Chondrocyte (in vitro differentiated cells): ENCODE data around the gene PLXNA3. TPM values are rescaled to one million over a fixed set of nuclear protein-coding genes. Genes with fewer than 3 reads are reported as not detected.

Experiments used
- DNase-seq: peaks from one replicate; pipeline ENCODE4 v3.0.0; 2021; ENCODE audit warnings: mixed read lengths, low spot score
- H3K27ac Mint-ChIP-seq: one replicate; pipeline ENCODE4 v1.8.0; 2021; ENCODE audit warnings: mild to moderate bottlenecking, moderate library complexity, mixed read lengths; ENCODE audit not compliant: unreplicated experiment
- H3K27me3 Mint-ChIP-seq: 2 replicates; pipeline ENCODE4 v1.8.0; 2021; ENCODE audit warnings: low read depth, mixed read lengths
- H3K36me3 Mint-ChIP-seq: 2 replicates; pipeline ENCODE4 v1.8.0; 2021; ENCODE audit warnings: low read depth, mixed read lengths
- H3K4me1 Mint-ChIP-seq: 2 replicates; pipeline ENCODE4 v1.8.0; 2021; ENCODE audit warnings: low read depth, mild to moderate bottlenecking, mixed read lengths
- H3K4me3 Mint-ChIP-seq: one replicate; pipeline ENCODE4 v1.8.0; 2021; ENCODE audit warnings: mild to moderate bottlenecking, moderate library complexity, mixed read lengths; ENCODE audit not compliant: unreplicated experiment
- H3K9me3 Mint-ChIP-seq: 2 replicates; pipeline ENCODE4 v1.8.0; 2021; ENCODE audit warnings: low read depth, mixed read lengths
- total RNA-seq: library from RNA; stranded (reverse); gene quantifications from 3 replicates; pipeline ENCODE4 v1.2.1, GENCODE V29; 2021
- TF ChIP-seq, protein P1 (sequence below): fragments of 200-600 bp; sonication (generic); IDR thresholded peaks from 2 replicates; pipeline ENCODE4 v1.5.0; 2021; ENCODE audit warnings: antibody characterized with exemption, mild to moderate bottlenecking, moderate library complexity

PLXNA3 gene
- total RNA-seq, 1 donor from 2014 or later: 205 TPM

GRCh38 chrX:154506483-154507332 lies 48.6 kb downstream of the PLXNA3 start:
- no peak overlapping the region for H3K4me3 Mint-ChIP-seq
- H3K27ac Mint-ChIP-seq: no peak overlapping the region
- no peaks in the 10 kb centered on the region for H3K27me3 Mint-ChIP-seq
- H3K4me1 Mint-ChIP-seq: peaks cover 8% of the 10 kb centered on the region
- peaks cover 12% of the 10 kb centered on the region for H3K36me3 Mint-ChIP-seq
- H3K9me3 Mint-ChIP-seq: peaks cover 19% of the 10 kb centered on the region
- TF ChIP-seq, protein P1, sequence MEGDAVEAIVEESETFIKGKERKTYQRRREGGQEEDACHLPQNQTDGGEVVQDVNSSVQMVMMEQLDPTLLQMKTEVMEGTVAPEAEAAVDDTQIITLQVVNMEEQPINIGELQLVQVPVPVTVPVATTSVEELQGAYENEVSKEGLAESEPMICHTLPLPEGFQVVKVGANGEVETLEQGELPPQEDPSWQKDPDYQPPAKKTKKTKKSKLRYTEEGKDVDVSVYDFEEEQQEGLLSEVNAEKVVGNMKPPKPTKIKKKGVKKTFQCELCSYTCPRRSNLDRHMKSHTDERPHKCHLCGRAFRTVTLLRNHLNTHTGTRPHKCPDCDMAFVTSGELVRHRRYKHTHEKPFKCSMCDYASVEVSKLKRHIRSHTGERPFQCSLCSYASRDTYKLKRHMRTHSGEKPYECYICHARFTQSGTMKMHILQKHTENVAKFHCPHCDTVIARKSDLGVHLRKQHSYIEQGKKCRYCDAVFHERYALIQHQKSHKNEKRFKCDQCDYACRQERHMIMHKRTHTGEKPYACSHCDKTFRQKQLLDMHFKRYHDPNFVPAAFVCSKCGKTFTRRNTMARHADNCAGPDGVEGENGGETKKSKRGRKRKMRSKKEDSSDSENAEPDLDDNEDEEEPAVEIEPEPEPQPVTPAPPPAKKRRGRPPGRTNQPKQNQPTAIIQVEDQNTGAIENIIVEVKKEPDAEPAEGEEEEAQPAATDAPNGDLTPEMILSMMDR: no peak
- no peak for DNase-seq

DNA sequence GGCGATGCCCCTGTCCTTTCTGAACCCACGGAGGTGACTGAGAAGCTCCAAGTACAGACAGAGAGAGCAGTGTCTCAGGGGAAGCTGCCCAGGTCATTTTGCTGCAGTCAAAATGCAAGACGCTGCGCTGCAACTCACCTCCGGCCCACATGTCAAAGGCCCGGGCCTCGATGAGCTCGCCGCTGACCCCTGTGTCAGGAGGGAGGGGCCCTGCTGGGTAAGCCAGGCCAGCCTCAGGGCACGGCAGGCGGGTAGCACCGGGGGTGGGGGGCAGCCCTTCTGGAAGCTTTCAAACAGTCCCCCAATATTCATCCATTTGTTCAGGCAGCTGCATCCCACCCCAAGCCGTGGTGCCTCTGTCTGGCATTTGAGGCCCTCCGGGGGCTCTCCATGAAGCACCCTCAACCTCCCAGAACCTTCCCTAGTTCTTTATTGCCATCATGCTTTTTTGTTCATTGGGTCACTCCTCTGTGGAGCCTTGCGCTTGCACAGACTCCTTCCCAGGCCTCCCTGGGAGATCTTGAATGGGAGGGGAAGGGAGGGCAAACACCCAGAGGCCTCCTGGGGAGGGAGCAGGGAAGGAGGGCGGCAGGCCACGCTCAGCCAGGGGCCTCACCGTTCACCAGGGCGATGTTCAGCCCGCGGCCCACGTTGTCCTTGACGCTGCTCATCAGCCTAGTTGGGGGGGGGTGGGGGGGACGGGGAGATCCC lies 49.7 kb downstream of the PLXNA3 start:
- H3K27me3 Mint-ChIP-seq: no peaks in the 10 kb centered on the region
- no peak for DNase-seq
- no peak overlapping the region for H3K4me3 Mint-ChIP-seq
- peaks cover 12% of the 10 kb centered on the region for H3K36me3 Mint-ChIP-seq
- peaks cover 19% of the 10 kb centered on the region for H3K9me3 Mint-ChIP-seq
- H3K4me1 Mint-ChIP-seq: peaks cover 8% of the 10 kb centered on the region
- TF ChIP-seq, protein P1: no peak
- no peak overlapping the region for H3K27ac Mint-ChIP-seq

- Mint-ChIP-seq H3K4me3 (no peak overlapping the region), H3K36me3 (peaks cover 12% of the 10 kb centered on the region), H3K27me3 (no peaks in the 10 kb centered on the region), H3K27ac (no peak overlapping the region), H3K9me3 (peaks cover 19% of the 10 kb centered on the region), H3K4me1 (peaks cover 8% of the 10 kb centered on the region)
- TF ChIP-seq, protein P1: no peak
- no peak for DNase-seq
These were observed 50.3 kb downstream of the PLXNA3 start for GRCh38 chrX:154508384-154508745.

DNA sequence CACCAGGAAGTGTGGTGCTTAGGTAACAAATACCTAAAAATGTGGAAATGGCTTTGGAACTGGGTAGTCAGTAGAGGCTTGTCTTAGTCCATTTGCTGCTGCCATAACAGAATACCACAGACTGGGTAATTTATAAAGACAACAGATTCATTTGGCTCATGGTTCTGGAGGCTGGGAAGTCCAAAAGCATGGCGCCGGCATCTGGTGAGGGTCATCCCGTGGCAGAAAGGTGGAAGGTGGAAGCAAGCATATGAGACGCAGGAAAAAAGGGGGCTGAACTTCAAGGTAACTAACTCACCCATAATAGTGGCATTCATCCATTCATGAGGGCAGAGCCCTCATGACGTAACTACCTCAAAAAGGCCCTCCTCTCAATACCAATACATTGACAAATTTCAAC lies 51.4 kb downstream of the PLXNA3 start:
- peaks cover 19% of the 10 kb centered on the region for H3K9me3 Mint-ChIP-seq
- DNase-seq: no peak
- H3K4me3 Mint-ChIP-seq: no peak overlapping the region
- H3K4me1 Mint-ChIP-seq: peaks cover 8% of the 10 kb centered on the region
- H3K36me3 Mint-ChIP-seq: peaks cover 12% of the 10 kb centered on the region
- no peak overlapping the region for H3K27ac Mint-ChIP-seq
- H3K27me3 Mint-ChIP-seq: no peaks in the 10 kb centered on the region
- TF ChIP-seq, protein P1: no peak

GRCh38 chrX:154511761-154512160 lies 53.7 kb downstream of the PLXNA3 start:
- peaks cover 9% of the 10 kb centered on the region for H3K36me3 Mint-ChIP-seq
- H3K4me1 Mint-ChIP-seq: peaks cover 11% of the 10 kb centered on the region
- H3K27ac Mint-ChIP-seq: no peak overlapping the region
- H3K4me3 Mint-ChIP-seq: no peak overlapping the region
- H3K27me3 Mint-ChIP-seq: no peaks in the 10 kb centered on the region
- H3K9me3 Mint-ChIP-seq: peaks cover 16% of the 10 kb centered on the region
- DNase-seq: no peak
- TF ChIP-seq, protein P1: no peak
